ENCODE results near the gene NUBP1.
"Not testable (repeated sequence)": the region's sequence is repeated elsewhere in the genome, so short reads cannot be mapped to it uniquely, and the experiment has no call there.

Gene NUBP1

GRCh38 chr16:10751291-10751697 is 7.7 kb downstream of the NUBP1 start:
- DNase-seq (ENCODE audit: low read depth in 4 of 4, low spot score in 1 of 4) = no peak

GRCh38 chr16:10752843-10753523 is 9.3 kb downstream of the NUBP1 start:
- DNase-seq (ENCODE audit: low read depth in 4 of 4, low spot score in 1 of 4) = no peak

GRCh38 chr16:10753670-10754069 is 10.0 kb downstream of the NUBP1 start:
- no peak for DNase-seq (ENCODE audit: low read depth in 4 of 4, low spot score in 1 of 4)

- DNase-seq (ENCODE audit: low read depth in 4 of 4, low spot score in 1 of 4) = no peak
These were observed 11.3 kb downstream of the NUBP1 start for GRCh38 chr16:10754941-10755340.

GRCh38 chr16:10756574-10756973 is 12.9 kb downstream of the NUBP1 start:
- no peak for DNase-seq (ENCODE audit: low read depth in 4 of 4, low spot score in 1 of 4)

- DNase-seq (ENCODE audit: low read depth in 4 of 4, low spot score in 1 of 4) = no peak
These were observed 17.2 kb downstream of the NUBP1 start for GRCh38 chr16:10760858-10761257.

- DNase-seq (ENCODE audit: low read depth in 4 of 4, low spot score in 1 of 4) = no peak
These were observed 17.7 kb downstream of the NUBP1 start for GRCh38 chr16:10761373-10761772.

- DNase-seq (ENCODE audit: low read depth in 4 of 4, low spot score in 1 of 4) = no peak
These were observed 18.8 kb downstream of the NUBP1 start for GRCh38 chr16:10762336-10763016.

- no peak for DNase-seq (ENCODE audit: low read depth in 4 of 4, low spot score in 1 of 4)
These were observed 19.8 kb downstream of the NUBP1 start for GRCh38 chr16:10763456-10763855.

- DNase-seq (ENCODE audit: low read depth in 4 of 4, low spot score in 1 of 4) = no peak
These were observed 22.1 kb downstream of the NUBP1 start for GRCh38 chr16:10765772-10766171.

GRCh38 chr16:10767127-10767526 is 23.5 kb downstream of the NUBP1 start:
- no peak for DNase-seq (ENCODE audit: low read depth in 4 of 4, low spot score in 1 of 4)

GRCh38 chr16:10769381-10769780 is 25.7 kb downstream of the NUBP1 start:
- DNase-seq (ENCODE audit: low read depth in 4 of 4, low spot score in 1 of 4) = no peak

- no peak for DNase-seq (ENCODE audit: low read depth in 4 of 4, low spot score in 1 of 4)
These were observed 27.3 kb downstream of the NUBP1 start for GRCh38 chr16:10770907-10771306.

- DNase-seq (ENCODE audit: low read depth in 4 of 4, low spot score in 1 of 4) = no peak
These were observed 32.6 kb downstream of the NUBP1 start for GRCh38 chr16:10776280-10776679.

- DNase-seq (ENCODE audit: low read depth in 4 of 4, low spot score in 1 of 4) = not testable (repeated sequence)
These were observed 33.3 kb downstream of the NUBP1 start for GRCh38 chr16:10776923-10777322.

GRCh38 chr16:10777356-10777755 is 33.7 kb downstream of the NUBP1 start:
- DNase-seq (ENCODE audit: low read depth in 4 of 4, low spot score in 1 of 4) = no peak

GRCh38 chr16:10779908-10780307 is 36.3 kb downstream of the NUBP1 start:
- DNase-seq (ENCODE audit: low read depth in 4 of 4, low spot score in 1 of 4) = not testable (repeated sequence)

- DNase-seq (ENCODE audit: low read depth in 4 of 4, low spot score in 1 of 4) = no peak
These were observed 37.0 kb downstream of the NUBP1 start for GRCh38 chr16:10780628-10781027.

GRCh38 chr16:10782628-10783027 is 39.0 kb downstream of the NUBP1 start:
- no peak for DNase-seq (ENCODE audit: low read depth in 4 of 4, low spot score in 1 of 4)

GRCh38 chr16:10787304-10787703 is 43.7 kb downstream of the NUBP1 start:
- DNase-seq (ENCODE audit: low read depth in 4 of 4, low spot score in 1 of 4) = no peak

- not testable (repeated sequence) for DNase-seq (ENCODE audit: low read depth in 4 of 4, low spot score in 1 of 4)
These were observed 45.0 kb downstream of the NUBP1 start for GRCh38 chr16:10788630-10789029.

- no peak for DNase-seq (ENCODE audit: low read depth in 4 of 4, low spot score in 1 of 4)
These were observed 47.4 kb downstream of the NUBP1 start for GRCh38 chr16:10791048-10791447.

- DNase-seq (ENCODE audit: low read depth in 4 of 4, low spot score in 1 of 4) = no peak
These were observed 56.1 kb downstream of the NUBP1 start for GRCh38 chr16:10799736-10800135.
